Posterior cingulate gyrus (tissue), 11 donors: ENCODE results near the gene KRT10.
"Not testable (repeated sequence)": the region's sequence is repeated elsewhere in the genome, so short reads cannot be mapped to it uniquely, and the experiment has no call there.

Experiments
- DNase-seq, 10 donors: peaks; one replicate each; pipeline versions ENCODE4 v3.0.0 to v3.0.0-alpha.2; 2020 to 2021; ENCODE audit warnings: mixed read lengths in 3 of 10
- intact Hi-C: fragments of 100-400 bp; cut with DNase I; formaldehyde crosslinking; loops from one replicate; pipeline ENCODE4 v1.15.1; 2023

Gene KRT10

DNA sequence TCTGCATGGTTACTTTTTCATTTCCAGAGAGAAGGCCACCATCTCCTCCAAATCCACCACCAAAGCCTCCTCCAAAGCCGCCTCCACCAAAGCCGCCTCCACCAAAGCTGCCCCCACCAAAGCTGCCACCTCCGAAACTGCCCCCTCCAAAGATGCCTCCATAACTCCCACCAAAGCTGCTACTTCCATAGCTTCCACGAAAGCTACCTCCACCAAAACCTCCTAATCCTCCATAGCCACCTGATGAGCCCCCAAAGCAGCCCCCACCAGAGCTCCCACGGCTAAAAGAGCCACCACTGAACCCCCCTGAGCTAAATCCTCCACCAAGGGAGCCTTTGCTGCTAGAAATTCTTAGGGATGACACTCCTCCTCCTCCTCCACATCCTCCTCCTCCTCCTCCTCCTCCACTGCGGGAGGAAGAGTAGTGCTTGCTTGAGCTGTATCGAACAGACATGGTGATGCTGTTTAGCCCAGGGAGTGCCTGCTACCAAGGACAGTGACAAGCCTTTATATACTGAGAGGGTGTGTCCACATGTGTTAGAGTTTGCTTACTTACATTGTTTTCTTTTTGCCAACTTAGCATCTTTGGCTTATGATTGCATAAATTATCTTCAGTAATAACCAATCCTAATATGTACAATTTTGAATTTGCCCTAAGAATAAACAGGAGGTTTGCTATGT lies at the start of gene KRT10:
Gene KRT10, minus strand, starts transcription at position 483 of the 681 bp plus-strand sequence. Its CDS starts 29 bp downstream, at position 454.
- no peak for DNase-seq
- intact Hi-C loops, result no loop called here

DNA sequence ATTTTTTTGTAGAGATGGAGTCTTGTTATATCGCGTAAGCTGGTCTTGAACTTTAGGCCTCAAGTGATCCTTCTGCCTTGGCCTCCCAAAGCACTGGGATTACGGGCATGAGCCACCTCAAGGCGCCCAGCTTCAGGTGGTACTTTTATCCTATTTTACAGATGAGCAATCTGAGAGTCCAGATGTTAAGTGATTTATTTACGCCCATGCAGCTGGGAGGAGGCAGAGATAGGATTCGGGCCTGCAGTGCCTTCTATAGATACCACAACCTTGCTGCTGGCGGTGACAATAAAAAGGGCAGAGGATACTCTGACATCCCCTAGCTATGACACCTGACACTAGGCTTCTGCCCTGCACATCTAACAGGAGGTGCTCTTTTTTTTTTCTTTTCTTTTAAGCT lies 48.9 kb upstream of the KRT10 start:
- DNase-seq, result no peak
- intact Hi-C loops, result no loop called here

- no peak for DNase-seq
- intact Hi-C loops, result no loop called here
Observed at GRCh38 chr17:40870136-40870535, 47.7 kb upstream of the KRT10 start.

DNA sequence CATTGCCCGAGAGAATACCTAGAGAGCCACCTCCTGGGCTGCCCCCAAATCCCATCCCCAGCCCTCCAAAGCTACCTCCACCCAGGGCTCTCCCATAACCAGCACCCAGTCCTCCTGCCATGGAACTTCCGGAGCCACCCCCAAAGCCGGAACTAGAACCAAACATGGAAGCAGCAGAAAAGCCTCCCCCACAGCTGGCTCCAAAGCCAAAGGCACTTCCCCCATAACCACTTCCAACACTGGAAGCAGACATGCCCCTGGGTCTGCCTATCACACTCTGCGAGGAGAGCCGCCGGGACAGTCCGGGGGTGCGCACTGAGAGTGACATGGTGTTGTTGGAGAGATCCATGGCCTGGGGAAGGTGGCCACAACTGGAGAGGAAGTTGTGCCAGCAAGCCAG lies 44.4 kb upstream of the KRT10 start, which contains the start of gene KRT12:
Gene KRT12, minus strand, starts transcription at position 386 of the 400 bp plus-strand sequence. Its CDS starts 37 bp downstream, at position 349.
- DNase-seq, result no peak
- intact Hi-C loops, result no loop called here

DNA sequence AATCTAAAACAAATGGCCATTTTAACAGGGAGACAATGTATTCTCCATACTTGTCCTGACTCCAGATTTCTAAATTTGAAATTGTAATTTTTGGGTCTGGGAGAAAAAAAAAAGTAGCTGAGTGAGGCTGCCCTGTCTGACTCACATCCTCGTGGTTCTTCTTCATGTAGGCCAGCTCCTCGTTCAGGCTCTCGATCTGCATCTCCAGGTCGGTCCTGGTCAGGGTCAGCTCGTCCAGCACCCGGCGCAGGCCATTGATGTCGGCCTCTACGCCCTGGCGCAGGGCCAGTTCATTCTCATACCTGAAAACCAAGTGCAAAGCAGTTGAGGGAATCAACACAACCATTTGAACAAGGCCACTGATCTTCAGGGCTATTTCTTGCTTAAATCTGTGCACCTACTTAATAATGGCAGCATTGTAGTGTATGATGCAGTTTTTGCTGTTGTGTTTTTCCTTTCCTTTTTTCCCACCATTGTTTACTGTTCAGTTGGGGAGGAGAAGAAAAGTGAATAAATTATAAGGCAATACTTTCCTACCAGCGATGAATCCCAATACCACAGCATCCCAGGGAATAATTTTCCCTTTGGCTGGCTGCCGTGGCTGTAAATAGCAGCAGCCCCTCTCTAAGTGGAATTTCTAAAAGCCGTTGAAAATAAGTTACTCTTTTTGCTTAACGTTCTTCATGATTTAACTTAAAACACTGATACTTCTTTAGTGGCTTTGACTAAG lies 42.4 kb upstream of the KRT10 start:
- peak in 5 of 10 donors; percentile 7 to 85 (median 75) for DNase-seq
- intact Hi-C loops, result no loop called here

DNA sequence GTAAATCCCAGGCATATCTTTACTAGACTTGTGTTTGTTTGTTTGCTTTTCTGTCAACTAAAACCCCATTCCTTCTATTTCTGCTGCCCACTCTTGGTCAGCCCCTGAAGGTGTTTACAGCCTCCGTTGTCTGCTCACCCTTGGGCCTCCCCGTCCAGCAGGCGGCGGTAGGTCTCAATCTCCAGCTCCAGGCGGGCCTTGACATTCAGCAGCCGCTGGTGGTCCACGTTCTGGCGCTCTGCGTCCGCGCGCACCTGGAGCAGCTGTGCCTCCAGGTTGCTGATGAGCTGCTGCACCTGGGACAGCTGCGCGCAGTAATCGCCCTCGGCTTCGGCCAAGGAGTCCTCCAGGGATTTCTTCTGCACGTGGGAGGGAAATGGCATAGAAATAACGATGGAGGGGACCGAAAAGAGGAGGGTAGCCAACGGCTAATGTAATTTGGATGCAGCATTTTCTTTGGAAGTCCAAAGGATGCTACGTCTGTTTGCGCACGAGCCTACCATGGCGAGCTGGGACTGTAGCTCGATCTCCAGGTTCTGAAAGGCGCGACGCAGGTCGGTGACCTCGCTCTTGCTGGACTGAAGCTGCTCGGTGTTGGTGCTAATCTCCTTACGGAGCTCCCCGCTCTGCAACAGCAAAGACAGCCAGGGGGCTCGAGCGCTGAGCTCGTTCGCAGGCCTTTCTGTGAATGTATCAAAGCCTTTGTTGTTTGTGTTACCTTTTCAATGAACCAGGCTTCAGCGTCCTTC lies 40.7 kb upstream of the KRT10 start:
- no peak for DNase-seq
- intact Hi-C loops, result no loop called here

DNA sequence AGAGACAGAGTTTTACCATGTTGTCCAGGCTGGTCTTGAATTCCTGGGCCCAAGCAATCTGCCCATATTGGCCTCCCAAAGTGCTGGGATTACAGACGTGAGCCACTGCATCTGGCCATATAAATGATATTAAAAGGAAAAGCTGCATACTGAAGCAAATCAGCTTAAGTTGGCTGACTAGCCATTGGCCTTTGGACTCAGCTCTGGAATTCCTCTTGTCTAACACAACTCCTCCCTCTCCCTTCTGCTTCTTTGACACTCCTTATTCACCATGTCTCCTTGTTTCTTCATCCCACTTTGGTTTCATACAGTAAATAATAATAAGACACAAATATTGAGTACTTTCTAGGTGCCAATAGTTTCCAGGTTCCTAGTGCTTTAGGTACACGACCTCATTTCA lies 37.1 kb upstream of the KRT10 start:
- intact Hi-C loops, result loop anchor here (5.0 kb wide), 1 partner anchor 803 kb away; no protein-coding TSS in a partner anchor
- DNase-seq, result no peak

DNA sequence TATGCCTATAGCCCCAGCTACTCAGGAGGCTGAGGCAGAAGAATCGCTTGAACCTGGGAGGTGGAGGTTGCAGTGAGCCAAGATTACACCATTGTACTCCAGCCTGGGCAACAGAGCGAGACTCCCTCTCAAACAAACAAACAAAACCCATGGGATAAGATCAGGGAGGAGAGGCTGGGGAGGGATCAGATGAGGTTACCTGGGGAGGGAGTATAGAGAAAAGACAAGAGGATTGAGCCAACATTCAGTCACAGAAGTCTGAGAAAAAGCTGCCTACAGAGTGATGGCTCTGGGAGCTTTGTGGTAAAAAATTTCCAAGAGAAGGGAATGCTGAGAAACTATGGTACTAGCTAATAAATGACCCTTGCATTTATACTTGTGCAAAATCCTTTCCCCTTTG lies 36.3 kb upstream of the KRT10 start:
- intact Hi-C loops, result loop anchor here (5.0 kb wide), 1 partner anchor 804 kb away; no protein-coding TSS in a partner anchor
- DNase-seq, result not testable (repeated sequence)

DNA sequence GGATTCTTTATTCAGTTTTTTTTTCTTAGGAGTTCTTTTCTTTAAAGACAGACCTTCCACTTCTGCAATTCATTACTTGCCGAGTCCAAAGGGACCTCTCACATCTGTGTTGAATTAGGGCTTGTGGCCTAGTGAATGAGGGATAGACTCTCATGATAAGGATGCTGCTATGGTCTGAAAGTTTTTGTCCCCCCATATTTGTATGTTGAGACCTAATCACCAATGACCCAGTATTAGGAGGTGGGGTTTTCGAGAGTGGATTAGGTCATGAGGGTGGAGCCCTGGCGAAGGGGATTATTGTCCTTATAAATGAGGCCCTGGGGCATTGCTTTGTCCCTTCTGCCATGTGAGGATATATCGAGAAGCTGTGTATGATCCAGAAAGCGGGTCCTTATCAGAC lies 35.1 kb upstream of the KRT10 start:
- no peak for DNase-seq
- intact Hi-C loops, result loop anchor here (5.0 kb wide), 1 partner anchor 805 kb away; no protein-coding TSS in a partner anchor

GRCh38 chr17:40854175-40854814 lies 31.9 kb upstream of the KRT10 start:
- intact Hi-C loops, result no loop called here

GRCh38 chr17:40852364-40852763 lies 29.9 kb upstream of the KRT10 start:
- DNase-seq, result no peak
- intact Hi-C loops, result no loop called here

More at GRCh38 chr17:40854175-40854814, 31.9 kb upstream of the KRT10 start:
- DNase-seq, result no peak

GRCh38 chr17:40850293-40850972 lies 28.0 kb upstream of the KRT10 start:
- intact Hi-C loops, result no loop called here
- no peak for DNase-seq

- DNase-seq, result no peak
- intact Hi-C loops, result no loop called here
Observed at GRCh38 chr17:40849723-40850122, 27.3 kb upstream of the KRT10 start.

DNA sequence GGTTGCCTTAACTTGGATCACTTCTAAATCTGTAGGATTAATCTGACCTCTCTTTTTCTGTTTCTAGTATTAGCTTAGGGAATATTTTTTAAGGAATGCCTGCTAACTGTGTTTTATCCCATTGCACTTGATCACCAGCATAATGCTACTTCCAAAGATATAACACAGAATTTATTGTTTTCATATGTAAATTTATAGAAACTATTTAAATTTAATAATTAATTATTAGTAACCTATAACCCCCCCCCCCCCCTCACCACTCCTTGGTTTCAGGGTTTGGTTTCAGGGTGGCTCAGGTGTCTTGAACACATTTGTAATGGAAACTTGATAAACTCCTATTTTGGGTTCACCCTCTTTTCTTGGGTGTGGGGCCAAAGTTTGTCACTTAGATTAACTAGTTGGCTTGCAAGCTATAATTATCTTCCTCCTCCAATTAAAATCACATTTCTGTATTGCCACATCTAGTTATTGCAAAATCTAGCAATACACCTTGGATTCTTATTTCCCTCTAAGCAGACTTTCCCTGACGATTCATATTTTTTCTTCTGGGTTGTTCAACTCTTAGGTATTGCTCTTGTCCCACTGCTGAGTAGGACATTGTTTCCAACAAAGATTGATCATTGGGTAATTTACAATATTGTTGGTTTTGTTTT lies 26.3 kb upstream of the KRT10 start:
- DNase-seq, result no peak
- intact Hi-C loops, result no loop called here

DNA sequence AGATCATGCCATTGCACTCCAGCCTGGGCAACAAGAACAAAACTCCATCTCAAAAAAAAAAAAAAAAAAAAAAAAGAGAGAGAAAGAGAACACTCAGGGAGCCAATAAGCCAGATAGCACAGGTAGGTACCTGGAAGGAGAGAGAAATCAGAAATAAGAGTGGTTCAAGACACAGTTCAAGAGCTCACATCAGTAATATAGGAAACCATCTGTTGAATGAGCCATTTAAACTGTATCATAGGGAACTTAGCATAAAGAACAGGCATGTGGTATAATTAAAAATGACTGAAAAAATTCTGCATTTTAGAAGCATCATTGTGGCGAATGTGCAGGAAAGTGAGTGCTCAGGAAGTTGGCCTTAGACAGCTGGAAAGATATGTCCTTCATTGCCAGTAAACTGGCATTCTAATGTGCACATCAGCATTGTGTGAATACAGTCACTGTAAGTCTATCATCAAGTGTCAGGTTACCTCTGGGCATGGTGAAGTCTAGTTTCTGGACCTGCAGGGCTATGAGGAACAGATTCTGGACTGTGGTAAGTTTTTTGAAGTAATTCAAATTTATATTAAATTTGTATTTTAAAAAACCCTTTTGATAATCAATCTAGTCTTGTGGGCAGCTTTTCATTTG lies 24.2 kb upstream of the KRT10 start:
- intact Hi-C loops, result no loop called here
- DNase-seq, result no peak

DNA sequence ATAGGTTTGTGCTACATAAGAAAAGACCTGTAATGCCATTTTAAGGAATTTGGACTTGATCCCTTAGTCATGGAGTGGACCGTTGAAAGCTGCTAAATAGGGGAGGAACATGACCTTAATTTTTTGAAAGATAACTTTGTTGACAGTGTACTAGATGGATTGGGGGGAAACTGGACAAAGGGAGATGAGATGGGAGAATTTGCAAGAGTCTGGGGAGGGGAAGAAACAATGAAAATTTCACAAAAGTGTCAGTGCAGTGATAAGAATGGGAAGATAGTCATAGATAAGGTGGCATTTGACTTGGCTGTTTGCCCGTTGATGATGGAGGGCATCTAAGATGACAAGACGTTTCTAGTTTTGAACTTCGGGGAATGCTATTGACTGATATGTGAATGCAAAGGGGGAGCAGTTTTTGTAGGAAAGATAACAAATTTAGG lies 22.3 kb upstream of the KRT10 start:
- intact Hi-C loops, result no loop called here
- DNase-seq, result no peak

GRCh38 chr17:40843242-40843641 lies 20.8 kb upstream of the KRT10 start:
- DNase-seq, result no peak
- intact Hi-C loops, result no loop called here

DNA sequence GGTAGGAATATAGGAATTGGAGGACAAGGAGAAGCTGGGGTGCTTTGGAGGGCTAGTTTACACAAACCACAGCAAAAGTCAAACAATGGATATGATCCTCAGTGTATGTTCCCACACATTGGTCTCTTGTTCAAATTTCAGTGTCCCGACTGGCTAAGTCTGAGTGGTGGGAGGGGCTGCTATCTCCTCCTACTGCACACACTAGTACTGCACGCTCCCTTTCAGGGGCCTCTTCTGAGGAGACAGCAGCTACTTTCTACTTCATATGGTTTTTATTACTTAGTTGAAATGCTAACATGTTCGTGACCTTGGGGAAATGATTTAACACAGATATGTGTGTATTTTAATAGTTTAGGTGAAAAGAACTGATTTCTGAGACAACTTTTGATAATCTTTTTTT lies 18.8 kb upstream of the KRT10 start:
- intact Hi-C loops, result no loop called here
- no peak for DNase-seq

DNA sequence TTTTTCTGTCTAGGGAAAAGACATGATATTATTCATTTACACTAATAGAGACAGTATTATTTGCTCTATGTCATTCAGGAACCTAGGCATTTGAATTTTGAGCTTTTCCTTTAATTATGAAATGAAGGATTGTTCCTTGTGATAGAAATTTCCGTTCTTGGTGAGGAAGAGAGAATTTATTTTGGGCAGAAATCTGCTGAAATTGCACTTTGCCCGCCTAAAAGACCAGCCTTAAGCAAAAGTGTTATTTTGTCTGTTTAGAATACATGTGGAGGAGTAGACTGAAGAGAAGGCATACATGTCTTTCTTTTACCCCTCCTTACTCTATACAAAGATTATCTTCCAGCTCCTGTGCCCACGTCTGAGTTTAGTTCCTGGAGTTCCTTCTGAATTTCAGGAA lies 16.8 kb upstream of the KRT10 start:
- no peak for DNase-seq
- intact Hi-C loops, result no loop called here
